ENCODE results near the gene C3orf33. TPM values are rescaled to one million over a fixed set of nuclear protein-coding genes. Genes with fewer than 3 reads are reported as not detected.

The C3orf33 gene
- total and polyA plus RNA-seq, 2 of the 13 experiments (the other 11 are each of a cell fraction or from before 2014, with no cell fraction given), result 9.2 to 12.6 TPM

DNA sequence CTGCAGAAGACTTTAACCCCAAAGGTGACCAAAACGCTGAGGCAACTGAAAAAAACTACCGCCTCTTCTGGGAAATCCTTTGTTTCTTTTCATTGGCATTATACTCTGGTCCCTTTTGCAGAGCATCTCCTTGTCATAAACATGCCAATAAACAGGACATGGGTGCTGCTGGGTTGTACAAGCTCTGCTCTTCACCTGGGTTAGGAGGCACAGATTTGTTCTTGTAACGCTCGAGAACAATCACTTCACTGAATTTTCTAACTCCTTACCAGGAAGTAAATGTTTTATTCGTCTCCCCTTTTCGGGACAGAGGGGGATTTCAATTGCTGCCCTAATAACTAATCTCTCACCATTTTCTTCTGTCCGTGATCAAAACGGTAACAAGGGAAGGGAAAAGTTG lies 62.5 kb downstream of the C3orf33 start:
- Histone ChIP-seq H3K9ac (ENCODE audit: insufficient read depth, low read depth, low read length) (peak overlapping the region; percentile 81), H2AFZ (ENCODE audit: low read length) (peak overlapping the region; percentile 85), H3K36me3 (replicated peaks in 1 of 2; ENCODE audit: control insufficient read depth in 1 of 2, insufficient read depth in 2 of 2, low read length in 2 of 2) (no peaks in the 10 kb centered on the region), H3K79me2 (ENCODE audit: insufficient read depth, low read length) (no peaks in the 10 kb centered on the region), H3K4me1 (ENCODE audit: insufficient read depth, low read length) (peaks cover 65% of the 10 kb centered on the region), H4K20me1 (ENCODE audit: insufficient read depth, low read length) (no peaks in the 10 kb centered on the region), H3K27ac (ENCODE audit: extremely low read length, insufficient read depth, low read length) (peak overlapping the region; percentile 62), H3K9me3 (ENCODE audit: low read length) (no peaks in the 10 kb centered on the region), H3K4me2 (ENCODE audit: low read depth, low read length) (peak overlapping the region; percentile 70), H3K4me3 (replicated peaks in 1 of 3; ENCODE audit: insufficient read depth in 1 of 3, low read depth in 2 of 3, low read length in 3 of 3) (peak overlapping the region; percentile 74 to 99 (median 76)), H3K27me3 (ENCODE audit: control insufficient read depth in 1 of 2, insufficient read depth in 2 of 2, low read length in 2 of 2) (peaks cover 0 to 3% of the 10 kb centered on the region in 2 experiments; a peak in 2 of 5 replicates)
- ATAC-seq, result no peak
- CTCF ChIA-PET (ENCODE audit: low intra/inter-chr PET ratio, low total read pairs), result no interaction called here
- FAIRE-seq, result no peak
- peak; percentile 41 for TF ChIP-seq ELF3 (CRISPR knock-in tag; IDR thresholded peaks at IDR 0.05)
- TF ChIP-seq RFX1 (IDR thresholded peaks at IDR 0.05), result no peak
- TF ChIP-seq KDM5A (IDR thresholded peaks at IDR 0.05; ENCODE audit: borderline replicate concordance, low read length), result peak; percentile 6; the same call in 1 of the 2 replicates
- BruUV-seq (replicated peaks), result no TSS peak
- WGBS (ENCODE audit: low lambda C conversion rate), result 21% methylated on average over 8 of the region's 8 CpGs
- no peak for DNase-seq (ENCODE audit: low spot score)
- intact Hi-C loops (cut with micrococcal nuclease; ENCODE audit: unreplicated experiment), result loop anchor here (2.0 kb wide), 1 partner anchor 63 kb away; the partner anchor contains the start of gene C3orf33
- POLR2A ChIA-PET, result interaction anchor here (1.1 kb wide), 1 partner anchor 62 kb away, joined by 5 read pairs; the partner anchor contains the start of gene C3orf33
- in situ Hi-C loops (cut with HindIII; ENCODE audit: extremely low pct_ligation_motif_present, low pct_unique_long_range_greater_than_20kb), result no loop called here

DNA sequence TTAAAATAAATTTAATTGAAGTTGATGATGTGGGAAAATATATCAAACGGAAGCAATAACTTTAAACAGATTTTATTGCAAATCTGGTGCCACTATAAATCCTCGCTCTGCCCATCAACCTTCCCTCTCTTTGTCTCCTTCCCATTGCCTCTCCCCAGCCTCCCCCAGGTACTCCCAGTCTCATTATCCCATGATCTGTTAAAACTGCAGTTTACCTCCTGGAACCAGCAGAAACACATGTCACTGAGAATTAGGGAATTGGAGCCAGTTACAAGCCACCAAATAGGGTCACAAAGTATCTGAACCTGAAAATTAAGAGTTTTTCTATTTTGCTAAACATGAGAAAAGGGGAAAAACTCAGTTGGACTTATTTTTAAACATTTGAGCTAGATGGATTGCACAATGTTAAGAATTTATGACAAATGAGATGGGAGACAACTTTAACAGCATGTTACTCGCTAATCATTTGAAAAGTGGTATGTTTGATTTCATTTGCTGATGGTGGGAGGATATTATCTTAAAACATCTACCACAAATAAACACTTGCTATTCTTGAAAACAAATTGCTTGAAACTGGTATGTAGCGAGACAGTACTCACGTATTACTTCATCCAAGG lies 63.6 kb downstream of the C3orf33 start:
- ATAC-seq, result no peak
- TF ChIP-seq YEATS2 (CRISPR knock-in tag; IDR thresholded peaks at IDR 0.05; ENCODE audit: borderline replicate concordance) (no peak), MTF1 (CRISPR knock-in tag; IDR thresholded peaks at IDR 0.05) (no peak), HMG20B (CRISPR knock-in tag; conservative IDR thresholded peaks at IDR 0.05) (no peak), ZNF616 (CRISPR knock-in tag; IDR thresholded peaks at IDR 0.05; ENCODE audit: low read depth) (no peak), ZNF577 (CRISPR knock-in tag; IDR thresholded peaks at IDR 0.05; ENCODE audit: borderline replicate concordance, low read depth) (no peak), MAX (IDR thresholded peaks at IDR 0.05) (no peak), FOXM1 (CRISPR knock-in tag; IDR thresholded peaks at IDR 0.05) (no peak), MAF1 (CRISPR knock-in tag; IDR thresholded peaks at IDR 0.05; ENCODE audit: borderline replicate concordance) (no peak), CEBPB (IDR thresholded peaks at IDR 0.05; ENCODE audit: borderline replicate concordance, low read depth, low read length) (peak; percentile 34; the same call in 1 of the 2 replicates)
- Histone ChIP-seq H3K4me2 (ENCODE audit: low read depth, low read length) (no peak overlapping the region), H2AFZ (ENCODE audit: low read length) (no peak overlapping the region), H3K27ac (ENCODE audit: extremely low read length, insufficient read depth, low read length) (no peak overlapping the region), H3K4me3 (replicated peaks in 1 of 3; ENCODE audit: insufficient read depth in 1 of 3, low read depth in 2 of 3, low read length in 3 of 3) (no peak overlapping the region), H3K9me3 (ENCODE audit: low read length) (no peaks in the 10 kb centered on the region), H3K36me3 (replicated peaks in 1 of 2; ENCODE audit: control insufficient read depth in 1 of 2, insufficient read depth in 2 of 2, low read length in 2 of 2) (no peaks in the 10 kb centered on the region), H3K79me2 (ENCODE audit: insufficient read depth, low read length) (no peaks in the 10 kb centered on the region), H3K4me1 (ENCODE audit: insufficient read depth, low read length) (peaks cover 65% of the 10 kb centered on the region), H4K20me1 (ENCODE audit: insufficient read depth, low read length) (no peaks in the 10 kb centered on the region), H3K27me3 (ENCODE audit: control insufficient read depth in 1 of 2, insufficient read depth in 2 of 2, low read length in 2 of 2) (peaks cover 0 to 3% of the 10 kb centered on the region in 2 experiments; a peak in 2 of 5 replicates), H3K9ac (ENCODE audit: insufficient read depth, low read depth, low read length) (no peak overlapping the region)
- DNase-seq (ENCODE audit: low spot score), result no peak
- FAIRE-seq, result no peak
- 97% methylated on average over 5 of the region's 5 CpGs for WGBS (ENCODE audit: low lambda C conversion rate)
- BruUV-seq (replicated peaks), result no TSS peak
- intact Hi-C loops (cut with micrococcal nuclease; ENCODE audit: unreplicated experiment), result no loop called here
- ChIA-PET CTCF (ENCODE audit: low intra/inter-chr PET ratio, low total read pairs) (interaction anchor here (0.6 kb wide), 1 partner anchor 30 kb away, joined by 3 read pairs; no protein-coding TSS in a partner anchor), POLR2A (no interaction called here)
- in situ Hi-C loops (cut with HindIII; ENCODE audit: extremely low pct_ligation_motif_present, low pct_unique_long_range_greater_than_20kb), result no loop called here

All from HepG2 (cell line).